Effector memory CD4-positive, alpha-beta T cell (primary cell): ENCODE data around the gene CCDC102B.
"Not testable (repeated sequence)": the region's sequence is repeated elsewhere in the genome, so short reads cannot be mapped to it uniquely, and the experiment has no call there.

Source experiments
- DNase-seq, 3 donors: peaks; one replicate each; pipeline ENCODE4 v3.0.0-alpha.2; 2020
- H3K27ac ChIP-seq: 2 replicates; pipeline ENCODE4 v1.7.0; 2013; ENCODE audit warnings: mild to moderate bottlenecking, low read length, moderate library complexity; ENCODE audit not compliant: insufficient read depth, poor library complexity, severe bottlenecking
- H3K27me3 ChIP-seq: replicated peaks from 2 replicates; pipeline ENCODE4 v1.7.0; 2013; ENCODE audit warnings: mild to moderate bottlenecking, low read length; ENCODE audit not compliant: insufficient read depth, control insufficient read depth, poor library complexity, severe bottlenecking
- H3K36me3 ChIP-seq: 2 replicates; pipeline ENCODE4 v1.7.0; 2013; ENCODE audit warnings: mild to moderate bottlenecking, low read length, moderate library complexity; ENCODE audit not compliant: control insufficient read depth, insufficient read depth
- H3K4me1 ChIP-seq: 2 replicates; pipeline ENCODE4 v1.7.0; 2013; ENCODE audit warnings: low read length, mild to moderate bottlenecking; ENCODE audit not compliant: control insufficient read depth, insufficient read depth, poor library complexity, severe bottlenecking
- H3K4me3 ChIP-seq: 2 replicates; pipeline ENCODE4 v1.7.0; 2013; ENCODE audit warnings: low read length, low read depth, mild to moderate bottlenecking; ENCODE audit not compliant: insufficient read depth, poor library complexity, severe bottlenecking
- H3K9me3 ChIP-seq: 2 replicates; pipeline ENCODE4 v1.7.0; 2013; ENCODE audit warnings: mild to moderate bottlenecking, low read length, moderate library complexity; ENCODE audit not compliant: control insufficient read depth

CCDC102B gene

GRCh38 chr18:68925268-68925667 lies 127.4 kb downstream of the CCDC102B start:
- Histone ChIP-seq H3K27ac (no peak overlapping the region), H3K27me3 (no peaks in the 10 kb centered on the region), H3K4me1 (no peaks in the 10 kb centered on the region), H3K4me3 (no peak overlapping the region), H3K9me3 (no peaks in the 10 kb centered on the region), H3K36me3 (no peaks in the 10 kb centered on the region)
- no peak for DNase-seq

- Histone ChIP-seq H3K27me3 (no peaks in the 10 kb centered on the region), H3K36me3 (no peaks in the 10 kb centered on the region), H3K9me3 (no peaks in the 10 kb centered on the region), H3K27ac (no peak overlapping the region), H3K4me1 (no peaks in the 10 kb centered on the region), H3K4me3 (no peak overlapping the region)
- DNase-seq: no peak
Observed at GRCh38 chr18:68928762-68929675, 131.1 kb downstream of the CCDC102B start.

GRCh38 chr18:68935686-68936085 lies 137.8 kb downstream of the CCDC102B start:
- DNase-seq: no peak
- H3K27ac ChIP-seq: no peak overlapping the region
- H3K27me3 ChIP-seq: no peaks in the 10 kb centered on the region
- no peaks in the 10 kb centered on the region for H3K36me3 ChIP-seq
- H3K4me3 ChIP-seq: no peak overlapping the region
- no peaks in the 10 kb centered on the region for H3K9me3 ChIP-seq
- H3K4me1 ChIP-seq: no peaks in the 10 kb centered on the region

GRCh38 chr18:68937029-68937599 lies 139.2 kb downstream of the CCDC102B start:
- no peaks in the 10 kb centered on the region for H3K27me3 ChIP-seq
- H3K27ac ChIP-seq: no peak overlapping the region
- H3K36me3 ChIP-seq: no peaks in the 10 kb centered on the region
- no peak overlapping the region for H3K4me3 ChIP-seq
- H3K9me3 ChIP-seq: no peaks in the 10 kb centered on the region
- no peak for DNase-seq
- H3K4me1 ChIP-seq: no peaks in the 10 kb centered on the region

- H3K9me3 ChIP-seq: no peaks in the 10 kb centered on the region
- DNase-seq: no peak
- no peaks in the 10 kb centered on the region for H3K36me3 ChIP-seq
- no peaks in the 10 kb centered on the region for H3K27me3 ChIP-seq
- no peaks in the 10 kb centered on the region for H3K4me1 ChIP-seq
- H3K27ac ChIP-seq: no peak overlapping the region
- H3K4me3 ChIP-seq: no peak overlapping the region
Observed at GRCh38 chr18:68940039-68940438, 142.2 kb downstream of the CCDC102B start.

GRCh38 chr18:68940754-68941153 lies 142.9 kb downstream of the CCDC102B start:
- no peak overlapping the region for H3K4me3 ChIP-seq
- H3K27ac ChIP-seq: no peak overlapping the region
- DNase-seq: no peak
- no peaks in the 10 kb centered on the region for H3K27me3 ChIP-seq
- H3K4me1 ChIP-seq: no peaks in the 10 kb centered on the region
- H3K9me3 ChIP-seq: no peaks in the 10 kb centered on the region
- H3K36me3 ChIP-seq: no peaks in the 10 kb centered on the region

- Histone ChIP-seq H3K36me3 (no peaks in the 10 kb centered on the region), H3K4me1 (no peaks in the 10 kb centered on the region), H3K4me3 (no peak overlapping the region), H3K9me3 (no peaks in the 10 kb centered on the region), H3K27me3 (no peaks in the 10 kb centered on the region), H3K27ac (no peak overlapping the region)
- no peak for DNase-seq
Observed at GRCh38 chr18:68942230-68942629, 144.3 kb downstream of the CCDC102B start.

- not testable (repeated sequence) for H3K27ac ChIP-seq, H3K4me3 ChIP-seq, DNase-seq, H3K4me1 ChIP-seq, H3K36me3 ChIP-seq, H3K9me3 ChIP-seq, H3K27me3 ChIP-seq
Observed at GRCh38 chr18:68943861-68944260, 146.0 kb downstream of the CCDC102B start.

GRCh38 chr18:68944330-68944729 lies 146.4 kb downstream of the CCDC102B start:
- Histone ChIP-seq H3K36me3 (no peaks in the 10 kb centered on the region), H3K4me3 (no peak overlapping the region), H3K9me3 (no peaks in the 10 kb centered on the region), H3K27me3 (no peaks in the 10 kb centered on the region), H3K27ac (no peak overlapping the region), H3K4me1 (no peaks in the 10 kb centered on the region)
- no peak for DNase-seq

GRCh38 chr18:68944826-68945225 lies 146.9 kb downstream of the CCDC102B start:
- Histone ChIP-seq H3K4me1 (no peaks in the 10 kb centered on the region), H3K4me3 (no peak overlapping the region), H3K27ac (no peak overlapping the region), H3K27me3 (no peaks in the 10 kb centered on the region), H3K9me3 (no peaks in the 10 kb centered on the region), H3K36me3 (no peaks in the 10 kb centered on the region)
- DNase-seq: no peak
